Measurements from ENCODE around the gene FOXE3.
"Not testable (repeated sequence)": the region's sequence is repeated elsewhere in the genome, so short reads cannot be mapped to it uniquely, and the experiment has no call there.

FOXE3 gene

GRCh38 chr1:47444562-47445465 lies 28.7 kb downstream of the FOXE3 start:
- Mint-ChIP-seq H3K4me1 (ENCODE audit: low read depth) (peaks cover 24% of the 10 kb centered on the region), H3K27ac (peak overlapping the region; percentile 15), H3K27me3 (no peaks in the 10 kb centered on the region)

GRCh38 chr1:47445823-47446550 lies 29.9 kb downstream of the FOXE3 start:
- H3K9me3 Mint-ChIP-seq, result no peaks in the 10 kb centered on the region
- H3K4me3 Mint-ChIP-seq, result peak overlapping the region; percentile 9
- H3K4me1 Mint-ChIP-seq (ENCODE audit: low read depth), result peaks cover 24% of the 10 kb centered on the region
- H3K36me3 Mint-ChIP-seq (ENCODE audit: low read depth), result no peaks in the 10 kb centered on the region
- no peaks in the 10 kb centered on the region for H3K27me3 Mint-ChIP-seq
- no peak overlapping the region for H3K27ac Mint-ChIP-seq

More at GRCh38 chr1:47444562-47445465, 28.7 kb downstream of the FOXE3 start:
- H3K4me3 Mint-ChIP-seq, result peak overlapping the region; percentile 72
- no peaks in the 10 kb centered on the region for H3K36me3 Mint-ChIP-seq (ENCODE audit: low read depth)
- no peaks in the 10 kb centered on the region for H3K9me3 Mint-ChIP-seq

- Mint-ChIP-seq H3K27ac (no peak overlapping the region), H3K4me1 (ENCODE audit: low read depth) (peaks cover 20% of the 10 kb centered on the region), H3K4me3 (no peak overlapping the region), H3K36me3 (ENCODE audit: low read depth) (no peaks in the 10 kb centered on the region), H3K9me3 (no peaks in the 10 kb centered on the region), H3K27me3 (no peaks in the 10 kb centered on the region)
Measured at GRCh38 chr1:47448462-47449222, 32.6 kb downstream of the FOXE3 start.

GRCh38 chr1:47449822-47450552 lies 33.9 kb downstream of the FOXE3 start:
- H3K27ac Mint-ChIP-seq, result no peak overlapping the region
- peaks cover 3% of the 10 kb centered on the region for H3K27me3 Mint-ChIP-seq
- peaks cover 9% of the 10 kb centered on the region for H3K4me1 Mint-ChIP-seq (ENCODE audit: low read depth)
- no peaks in the 10 kb centered on the region for H3K9me3 Mint-ChIP-seq
- H3K4me3 Mint-ChIP-seq, result no peak overlapping the region
- no peaks in the 10 kb centered on the region for H3K36me3 Mint-ChIP-seq (ENCODE audit: low read depth)

GRCh38 chr1:47450606-47451005 lies 34.5 kb downstream of the FOXE3 start:
- H3K36me3 Mint-ChIP-seq (ENCODE audit: low read depth), result no peaks in the 10 kb centered on the region
- no peak overlapping the region for H3K4me3 Mint-ChIP-seq
- no peaks in the 10 kb centered on the region for H3K9me3 Mint-ChIP-seq
- no peak overlapping the region for H3K27ac Mint-ChIP-seq
- peaks cover 3% of the 10 kb centered on the region for H3K4me1 Mint-ChIP-seq (ENCODE audit: low read depth)
- H3K27me3 Mint-ChIP-seq, result peaks cover 8% of the 10 kb centered on the region

GRCh38 chr1:47452426-47452825 lies 36.3 kb downstream of the FOXE3 start:
- no peak overlapping the region for H3K4me3 Mint-ChIP-seq
- H3K36me3 Mint-ChIP-seq (ENCODE audit: low read depth), result no peaks in the 10 kb centered on the region
- peaks cover 18% of the 10 kb centered on the region for H3K27me3 Mint-ChIP-seq
- no peaks in the 10 kb centered on the region for H3K4me1 Mint-ChIP-seq (ENCODE audit: low read depth)
- no peaks in the 10 kb centered on the region for H3K9me3 Mint-ChIP-seq
- H3K27ac Mint-ChIP-seq, result no peak overlapping the region

GRCh38 chr1:47453910-47454309 lies 37.8 kb downstream of the FOXE3 start:
- H3K4me1 Mint-ChIP-seq (ENCODE audit: low read depth); H3K9me3 Mint-ChIP-seq; H3K36me3 Mint-ChIP-seq (ENCODE audit: low read depth); H3K4me3 Mint-ChIP-seq; H3K27ac Mint-ChIP-seq: not testable (repeated sequence)
- H3K27me3 Mint-ChIP-seq, result peaks cover 23% of the 10 kb centered on the region

- Mint-ChIP-seq H3K36me3 (ENCODE audit: low read depth) (no peaks in the 10 kb centered on the region), H3K27ac (no peak overlapping the region), H3K4me3 (no peak overlapping the region), H3K27me3 (peaks cover 46% of the 10 kb centered on the region), H3K4me1 (ENCODE audit: low read depth) (no peaks in the 10 kb centered on the region), H3K9me3 (no peaks in the 10 kb centered on the region)
Measured at GRCh38 chr1:47456250-47456649, 40.2 kb downstream of the FOXE3 start.

- not testable (repeated sequence) for H3K36me3 Mint-ChIP-seq (ENCODE audit: low read depth); H3K4me3 Mint-ChIP-seq; H3K4me1 Mint-ChIP-seq (ENCODE audit: low read depth); H3K9me3 Mint-ChIP-seq; H3K27ac Mint-ChIP-seq
- peaks cover 59% of the 10 kb centered on the region for H3K27me3 Mint-ChIP-seq
Measured at GRCh38 chr1:47457547-47457946, 41.5 kb downstream of the FOXE3 start.

- H3K36me3 Mint-ChIP-seq (ENCODE audit: low read depth), result no peaks in the 10 kb centered on the region
- no peaks in the 10 kb centered on the region for H3K4me1 Mint-ChIP-seq (ENCODE audit: low read depth)
- no peaks in the 10 kb centered on the region for H3K9me3 Mint-ChIP-seq
- peaks cover 72% of the 10 kb centered on the region for H3K27me3 Mint-ChIP-seq
- H3K27ac Mint-ChIP-seq, result no peak overlapping the region
- H3K4me3 Mint-ChIP-seq, result no peak overlapping the region
Measured at GRCh38 chr1:47459253-47459788, 43.2 kb downstream of the FOXE3 start.

GRCh38 chr1:47460040-47460439 lies 44.0 kb downstream of the FOXE3 start:
- Mint-ChIP-seq H3K4me3 (no peak overlapping the region), H3K27ac (no peak overlapping the region), H3K36me3 (ENCODE audit: low read depth) (no peaks in the 10 kb centered on the region), H3K9me3 (no peaks in the 10 kb centered on the region), H3K4me1 (ENCODE audit: low read depth) (no peaks in the 10 kb centered on the region), H3K27me3 (peaks cover 68% of the 10 kb centered on the region)

GRCh38 chr1:47460456-47460855 lies 44.4 kb downstream of the FOXE3 start:
- peaks cover 64% of the 10 kb centered on the region for H3K27me3 Mint-ChIP-seq
- no peaks in the 10 kb centered on the region for H3K36me3 Mint-ChIP-seq (ENCODE audit: low read depth)
- no peaks in the 10 kb centered on the region for H3K9me3 Mint-ChIP-seq
- H3K27ac Mint-ChIP-seq, result no peak overlapping the region
- no peak overlapping the region for H3K4me3 Mint-ChIP-seq
- no peaks in the 10 kb centered on the region for H3K4me1 Mint-ChIP-seq (ENCODE audit: low read depth)

GRCh38 chr1:47465605-47466004 lies 49.5 kb downstream of the FOXE3 start:
- Mint-ChIP-seq H3K4me1 (ENCODE audit: low read depth) (no peaks in the 10 kb centered on the region), H3K27ac (no peak overlapping the region), H3K9me3 (no peaks in the 10 kb centered on the region), H3K27me3 (peaks cover 42% of the 10 kb centered on the region), H3K4me3 (no peak overlapping the region), H3K36me3 (ENCODE audit: low read depth) (no peaks in the 10 kb centered on the region)

All from stimulated activated naive CD8-positive, alpha-beta T cell treated with anti-CD3 and anti-CD28 coated beads, Interleukin-15, Interleukin-2, amounts not matched to agents 100 ng/mL and 50 ng/mL, for 24 hours (primary cell).